Endothelial cell of umbilical vein (primary cell): Measurements from ENCODE around the gene C1QL4.

Experiments
- CTCF ChIP-seq, 2 donors: IDR thresholded peaks; 1 replicate in 1 of 2; 2 replicates in 1 of 2; pipeline ENCODE4 v1.5.1; 2011; ENCODE audit warnings: low read length in 2 of 2, mild to moderate bottlenecking in 2 of 2, moderate library complexity in 2 of 2, control low read depth in 1 of 2, inconsistent platforms in 1 of 2, low read depth in 1 of 2; ENCODE audit not compliant: insufficient read depth in 1 of 2; ENCODE audit errors: extremely low read depth in 1 of 2
- EZH2 ChIP-seq: IDR thresholded peaks from 2 replicates; pipeline ENCODE4 v1.6.1; 2012; ENCODE audit warnings: borderline replicate concordance, low read depth, mild to moderate bottlenecking, moderate library complexity, low read length, inconsistent platforms; ENCODE audit not compliant: severe bottlenecking
- GATA2 ChIP-seq: IDR thresholded peaks from 2 replicates; pipeline ENCODE4 v1.7.0; 2011; ENCODE audit warnings: low read depth, mild to moderate bottlenecking, moderate library complexity, mixed read lengths, low read length; ENCODE audit not compliant: insufficient read length, insufficient read depth
- JUN ChIP-seq: IDR thresholded peaks from 2 replicates; pipeline ENCODE4 v1.6.1; 2011; ENCODE audit warnings: borderline replicate concordance, low read depth; ENCODE audit not compliant: insufficient read length, insufficient read depth
- MAX ChIP-seq: IDR thresholded peaks from 2 replicates; pipeline ENCODE4 v1.6.1; 2011; ENCODE audit not compliant: insufficient read depth, insufficient read length
- MYC ChIP-seq: IDR thresholded peaks from one replicate; pipeline ENCODE4 v1.6.1; 2011; ENCODE audit warnings: mild to moderate bottlenecking, low read depth, low read length
- POLR2A ChIP-seq: IDR thresholded peaks from 2 replicates; pipeline ENCODE4 v1.6.1; 2012; ENCODE audit warnings: low read depth, mild to moderate bottlenecking, control low read depth, low read length
- POLR2AphosphoS5 ChIP-seq: IDR thresholded peaks from 2 replicates; pipeline ENCODE4 v1.6.1; 2012; ENCODE audit warnings: low read depth, mild to moderate bottlenecking, control low read depth, low read length, moderate library complexity; ENCODE audit not compliant: insufficient read depth

- TF ChIP-seq POLR2A (no peak), CTCF (IDR thresholded peaks at IDR 0.05; ENCODE audit: extremely low read depth in 1 of 2, insufficient read depth in 1 of 2, low read depth in 1 of 2, low read length in 2 of 2) (no peak), POLR2AphosphoS5 (no peak), EZH2 (no peak), MAX (no peak), JUN (no peak), GATA2 (no peak), MYC (no peak)
Measured at GRCh38 chr12:49341777-49342065, 4.7 kb upstream of the C1QL4 start.
